Measurements from ENCODE around the gene SKI. TPM values are rescaled to one million over a fixed set of nuclear protein-coding genes. Genes with fewer than 3 reads are reported as not detected.

The SKI gene
- total and polyA plus RNA-seq, 9 of the 15 experiments (the other 6 are each of a cell fraction or from before 2014, with no cell fraction given) = 0.10 to 60.5 (median 4.6) TPM

- TF ChIP-seq, protein P1, sequence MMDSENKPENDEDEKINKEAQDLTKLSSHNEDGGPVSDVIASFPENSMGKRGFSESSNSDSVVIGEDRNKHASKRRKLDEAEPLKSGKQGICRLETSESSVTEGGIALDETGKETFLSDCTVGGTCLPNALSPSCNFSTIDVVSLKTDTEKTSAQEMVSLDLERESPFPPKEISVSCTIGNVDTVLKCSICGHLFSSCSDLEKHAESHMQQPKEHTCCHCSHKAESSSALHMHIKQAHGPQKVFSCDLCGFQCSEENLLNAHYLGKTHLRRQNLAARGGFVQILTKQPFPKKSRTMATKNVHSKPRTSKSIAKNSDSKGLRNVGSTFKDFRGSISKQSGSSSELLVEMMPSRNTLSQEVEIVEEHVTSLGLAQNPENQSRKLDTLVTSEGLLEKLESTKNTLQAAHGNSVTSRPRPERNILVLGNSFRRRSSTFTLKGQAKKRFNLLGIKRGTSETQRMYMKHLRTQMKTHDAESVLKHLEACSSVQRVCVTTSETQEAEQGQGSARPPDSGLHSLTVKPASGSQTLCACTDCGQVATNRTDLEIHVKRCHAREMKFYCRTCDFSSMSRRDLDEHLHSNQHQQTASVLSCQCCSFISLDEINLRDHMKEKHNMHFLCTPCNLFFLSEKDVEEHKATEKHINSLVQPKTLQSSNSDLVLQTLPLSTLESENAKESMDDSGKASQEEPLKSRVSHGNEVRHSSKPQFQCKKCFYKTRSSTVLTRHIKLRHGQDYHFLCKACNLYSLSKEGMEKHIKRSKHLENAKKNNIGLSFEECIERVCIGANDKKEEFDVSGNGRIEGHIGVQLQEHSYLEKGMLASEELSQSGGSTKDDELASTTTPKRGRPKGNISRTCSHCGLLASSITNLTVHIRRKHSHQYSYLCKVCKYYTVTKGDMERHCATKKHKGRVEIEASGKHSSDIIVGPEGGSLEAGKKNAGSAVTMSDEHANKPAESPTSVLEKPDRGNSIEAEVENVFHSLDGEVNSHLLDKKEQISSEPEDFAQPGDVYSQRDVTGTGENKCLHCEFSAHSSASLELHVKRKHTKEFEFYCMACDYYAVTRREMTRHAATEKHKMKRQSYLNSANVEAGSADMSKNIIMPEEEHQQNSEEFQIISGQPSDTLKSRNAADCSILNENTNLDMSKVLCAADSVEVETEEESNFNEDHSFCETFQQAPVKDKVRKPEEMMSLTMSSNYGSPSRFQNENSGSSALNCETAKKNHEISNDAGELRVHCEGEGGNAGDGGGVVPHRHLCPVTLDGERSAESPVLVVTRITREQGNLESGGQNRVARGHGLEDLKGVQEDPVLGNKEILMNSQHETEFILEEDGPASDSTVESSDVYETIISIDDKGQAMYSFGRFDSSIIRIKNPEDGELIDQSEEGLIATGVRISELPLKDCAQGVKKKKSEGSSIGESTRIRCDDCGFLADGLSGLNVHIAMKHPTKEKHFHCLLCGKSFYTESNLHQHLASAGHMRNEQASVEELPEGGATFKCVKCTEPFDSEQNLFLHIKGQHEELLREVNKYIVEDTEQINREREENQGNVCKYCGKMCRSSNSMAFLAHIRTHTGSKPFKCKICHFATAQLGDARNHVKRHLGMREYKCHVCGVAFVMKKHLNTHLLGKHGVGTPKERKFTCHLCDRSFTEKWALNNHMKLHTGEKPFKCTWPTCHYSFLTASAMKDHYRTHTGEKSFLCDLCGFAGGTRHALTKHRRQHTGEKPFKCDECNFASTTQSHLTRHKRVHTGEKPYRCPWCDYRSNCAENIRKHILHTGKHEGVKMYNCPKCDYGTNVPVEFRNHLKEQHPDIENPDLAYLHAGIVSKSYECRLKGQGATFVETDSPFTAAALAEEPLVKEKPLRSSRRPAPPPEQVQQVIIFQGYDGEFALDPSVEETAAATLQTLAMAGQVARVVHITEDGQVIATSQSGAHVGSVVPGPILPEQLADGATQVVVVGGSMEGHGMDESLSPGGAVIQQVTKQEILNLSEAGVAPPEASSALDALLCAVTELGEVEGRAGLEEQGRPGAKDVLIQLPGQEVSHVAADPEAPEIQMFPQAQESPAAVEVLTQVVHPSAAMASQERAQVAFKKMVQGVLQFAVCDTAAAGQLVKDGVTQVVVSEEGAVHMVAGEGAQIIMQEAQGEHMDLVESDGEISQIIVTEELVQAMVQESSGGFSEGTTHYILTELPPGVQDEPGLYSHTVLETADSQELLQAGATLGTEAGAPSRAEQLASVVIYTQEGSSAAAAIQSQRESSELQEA (IDR thresholded peaks at IDR 0.05; ENCODE audit: low read depth) = no peak
- TF ChIP-seq SAP30 (IDR thresholded peaks at IDR 0.05; ENCODE audit: borderline replicate concordance, insufficient read depth, low read depth, low read length, poor library complexity, severe bottlenecking) (no peak), PKNOX1 (IDR thresholded peaks at IDR 0.05) (no peak), MTF1 (CRISPR knock-in tag; IDR thresholded peaks at IDR 0.05; ENCODE audit: borderline replicate concordance) (no peak), HIVEP1 (CRISPR knock-in tag; IDR thresholded peaks at IDR 0.05) (0 out of 2 replicates have a peak, but pooled peaks have one; percentile 20), PHF8 (IDR thresholded peaks at IDR 0.05; ENCODE audit: borderline replicate concordance, low read length) (peak; percentile 60; the same call in 1 of the 2 replicates), ZNF263 (CRISPR knock-in tag; IDR thresholded peaks at IDR 0.05; ENCODE audit: borderline replicate concordance) (no peak), ARID3A (IDR thresholded peaks at IDR 0.05; ENCODE audit: borderline replicate concordance, low read depth, low read length) (no peak), ZNF57 (CRISPR knock-in tag; IDR thresholded peaks at IDR 0.05) (peak; percentile 38; the same call in 1 of the 2 replicates), OTX1 (CRISPR knock-in tag; IDR thresholded peaks at IDR 0.05) (peak; percentile 14; the same call in 1 of the 2 replicates)
- TF ChIP-seq, protein P2, sequence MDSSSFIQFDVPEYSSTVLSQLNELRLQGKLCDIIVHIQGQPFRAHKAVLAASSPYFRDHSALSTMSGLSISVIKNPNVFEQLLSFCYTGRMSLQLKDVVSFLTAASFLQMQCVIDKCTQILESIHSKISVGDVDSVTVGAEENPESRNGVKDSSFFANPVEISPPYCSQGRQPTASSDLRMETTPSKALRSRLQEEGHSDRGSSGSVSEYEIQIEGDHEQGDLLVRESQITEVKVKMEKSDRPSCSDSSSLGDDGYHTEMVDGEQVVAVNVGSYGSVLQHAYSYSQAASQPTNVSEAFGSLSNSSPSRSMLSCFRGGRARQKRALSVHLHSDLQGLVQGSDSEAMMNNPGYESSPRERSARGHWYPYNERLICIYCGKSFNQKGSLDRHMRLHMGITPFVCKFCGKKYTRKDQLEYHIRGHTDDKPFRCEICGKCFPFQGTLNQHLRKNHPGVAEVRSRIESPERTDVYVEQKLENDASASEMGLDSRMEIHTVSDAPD (CRISPR knock-in tag; IDR thresholded peaks at IDR 0.05) = no peak
- TF ChIP-seq, protein P3, sequence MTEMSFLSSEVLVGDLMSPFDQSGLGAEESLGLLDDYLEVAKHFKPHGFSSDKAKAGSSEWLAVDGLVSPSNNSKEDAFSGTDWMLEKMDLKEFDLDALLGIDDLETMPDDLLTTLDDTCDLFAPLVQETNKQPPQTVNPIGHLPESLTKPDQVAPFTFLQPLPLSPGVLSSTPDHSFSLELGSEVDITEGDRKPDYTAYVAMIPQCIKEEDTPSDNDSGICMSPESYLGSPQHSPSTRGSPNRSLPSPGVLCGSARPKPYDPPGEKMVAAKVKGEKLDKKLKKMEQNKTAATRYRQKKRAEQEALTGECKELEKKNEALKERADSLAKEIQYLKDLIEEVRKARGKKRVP (CRISPR knock-in tag; IDR thresholded peaks at IDR 0.05) = no peak
These were observed 33.0 kb upstream of the SKI start (continued) for GRCh38 chr1:2194898-2195673.

All from K562 (cell line).